BJ (cell line): Measurements from ENCODE around the gene TSKS. TPM values are rescaled to one million over a fixed set of nuclear protein-coding genes. Genes with fewer than 3 reads are reported as not detected.

ENCODE experiments used
- CTCF ChIA-PET: fragments of 350-600 bp; formaldehyde crosslinking; extraction: SDS; loops from one replicate; lab custom pipeline; 2021; ENCODE audit warnings: antibody characterized with exemption, inconsistent platforms; lab: Yijun Ruan, JAX
- POLR2A ChIA-PET: fragments of 300-600 bp; sonication (Branson Sonifier 250); formaldehyde crosslinking; extraction: SDS; loops from one replicate; lab custom pipeline; 2021; ENCODE audit warnings: antibody characterized with exemption; lab: Charles Lee
- DNase-seq: peaks from one replicate; pipeline ENCODE4 v3.0.0-alpha.2; 2011; ENCODE audit warnings: low read depth
- H3K27me3 ChIP-seq: 2 replicates; pipeline ENCODE4 v1.6.0; 2011; ENCODE audit warnings: low read length; ENCODE audit not compliant: control insufficient read depth, insufficient read depth
- H3K36me3 ChIP-seq: 2 replicates; pipeline ENCODE4 v1.5.1; 2011; ENCODE audit warnings: low read length; ENCODE audit not compliant: control insufficient read depth, insufficient read depth
- H3K4me3 ChIP-seq: 2 replicates; pipeline ENCODE4 v1.5.1; 2011; ENCODE audit warnings: low read depth, mild to moderate bottlenecking, control low read depth, low read length
- polyA plus RNA-seq: library from polyadenylated mRNA; depleted of rRNA; stranded (reverse); fragments of >200 nt; gene quantifications from 2 replicates; pipeline ENCODE4 v1.2.3, GENCODE V29; 2011
- TF ChIP-seq, protein P1 (sequence below): IDR thresholded peaks from 2 replicates; pipeline ENCODE4 v1.5.1; 2011; ENCODE audit warnings: low read depth, mild to moderate bottlenecking, control low read depth, inconsistent platforms, low read length, moderate library complexity; ENCODE audit not compliant: insufficient read depth

Gene TSKS
- polyA plus RNA-seq, 1 experiment, result 0.15 TPM

DNA sequence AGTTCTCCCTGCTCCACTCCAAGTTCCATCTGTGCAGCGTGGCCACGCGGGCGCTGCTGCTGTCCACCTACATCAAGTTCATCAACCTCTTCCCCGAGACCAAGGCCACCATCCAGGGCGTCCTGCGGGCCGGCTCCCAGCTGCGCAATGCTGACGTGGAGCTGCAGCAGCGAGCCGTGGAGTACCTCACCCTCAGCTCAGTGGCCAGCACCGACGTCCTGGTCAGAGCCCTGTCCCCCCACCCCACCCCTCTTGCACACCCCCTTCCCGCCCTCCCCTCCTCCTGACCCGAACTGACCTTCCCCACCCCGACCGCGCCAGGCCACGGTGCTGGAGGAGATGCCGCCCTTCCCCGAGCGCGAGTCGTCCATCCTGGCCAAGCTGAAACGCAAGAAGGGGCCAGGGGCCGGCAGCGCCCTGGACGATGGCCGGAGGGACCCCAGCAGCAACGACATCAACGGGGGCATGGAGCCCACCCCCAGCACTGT, 38.3 kb upstream of the TSKS start:
- peaks cover 51% of the 10 kb centered on the region for H3K36me3 ChIP-seq
- DNase-seq, result no peak
- CTCF ChIA-PET, result no interaction called here
- H3K4me3 ChIP-seq, result peak overlapping the region; percentile 46
- TF ChIP-seq, protein P1, sequence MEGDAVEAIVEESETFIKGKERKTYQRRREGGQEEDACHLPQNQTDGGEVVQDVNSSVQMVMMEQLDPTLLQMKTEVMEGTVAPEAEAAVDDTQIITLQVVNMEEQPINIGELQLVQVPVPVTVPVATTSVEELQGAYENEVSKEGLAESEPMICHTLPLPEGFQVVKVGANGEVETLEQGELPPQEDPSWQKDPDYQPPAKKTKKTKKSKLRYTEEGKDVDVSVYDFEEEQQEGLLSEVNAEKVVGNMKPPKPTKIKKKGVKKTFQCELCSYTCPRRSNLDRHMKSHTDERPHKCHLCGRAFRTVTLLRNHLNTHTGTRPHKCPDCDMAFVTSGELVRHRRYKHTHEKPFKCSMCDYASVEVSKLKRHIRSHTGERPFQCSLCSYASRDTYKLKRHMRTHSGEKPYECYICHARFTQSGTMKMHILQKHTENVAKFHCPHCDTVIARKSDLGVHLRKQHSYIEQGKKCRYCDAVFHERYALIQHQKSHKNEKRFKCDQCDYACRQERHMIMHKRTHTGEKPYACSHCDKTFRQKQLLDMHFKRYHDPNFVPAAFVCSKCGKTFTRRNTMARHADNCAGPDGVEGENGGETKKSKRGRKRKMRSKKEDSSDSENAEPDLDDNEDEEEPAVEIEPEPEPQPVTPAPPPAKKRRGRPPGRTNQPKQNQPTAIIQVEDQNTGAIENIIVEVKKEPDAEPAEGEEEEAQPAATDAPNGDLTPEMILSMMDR, result no peak
- no peaks in the 10 kb centered on the region for H3K27me3 ChIP-seq
- POLR2A ChIA-PET, result no interaction called here

DNA sequence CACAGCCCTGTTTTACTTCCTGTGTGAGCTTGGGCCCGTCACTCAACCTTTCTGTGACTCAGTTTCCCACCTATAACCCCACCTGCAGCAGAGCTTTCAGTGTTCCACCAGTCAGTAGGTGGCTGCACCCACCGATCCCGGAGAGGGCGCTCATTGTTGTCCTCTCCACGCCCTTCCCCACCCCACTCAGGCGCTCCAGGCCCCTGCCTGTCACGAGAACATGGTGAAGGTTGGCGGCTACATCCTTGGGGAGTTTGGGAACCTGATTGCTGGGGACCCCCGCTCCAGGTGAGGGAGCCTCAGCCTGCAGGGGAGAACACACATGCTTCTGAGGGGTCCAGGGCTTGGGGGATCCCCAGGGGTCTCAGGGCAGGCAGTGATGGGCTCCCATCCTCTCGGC, 37.7 kb upstream of the TSKS start:
- Histone ChIP-seq H3K36me3 (peaks cover 53% of the 10 kb centered on the region), H3K4me3 (no peak overlapping the region), H3K27me3 (no peaks in the 10 kb centered on the region)
- ChIA-PET POLR2A (no interaction called here), CTCF (no interaction called here)
- TF ChIP-seq, protein P1, result no peak
- DNase-seq, result no peak

DNA sequence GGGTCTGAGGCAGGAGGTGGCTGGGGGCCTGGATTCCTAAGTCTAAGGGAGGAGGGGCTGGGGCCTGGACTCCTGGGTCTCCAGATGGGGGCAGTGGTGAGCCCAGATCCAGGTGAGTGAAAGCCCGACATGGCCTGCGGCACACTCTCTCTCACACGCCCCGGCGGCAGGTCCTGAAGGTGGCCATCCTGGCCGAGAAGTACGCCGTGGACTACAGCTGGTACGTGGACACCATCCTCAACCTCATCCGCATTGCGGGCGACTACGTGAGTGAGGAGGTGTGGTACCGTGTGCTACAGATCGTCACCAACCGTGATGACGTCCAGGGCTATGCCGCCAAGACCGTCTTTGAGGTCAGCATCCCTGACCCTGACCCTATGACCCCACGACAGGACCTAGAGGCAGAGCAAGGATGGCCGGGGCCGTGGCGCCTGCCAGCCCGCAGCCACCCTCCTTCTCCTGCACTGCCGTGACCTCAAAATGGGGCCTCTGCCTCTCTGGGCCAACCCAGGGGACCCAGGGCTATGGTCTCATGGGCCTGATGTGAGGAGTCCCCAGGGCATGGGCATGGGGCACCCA, 36.8 kb upstream of the TSKS start:
- DNase-seq, result no peak
- H3K4me3 ChIP-seq, result no peak overlapping the region
- POLR2A ChIA-PET, result no interaction called here
- CTCF ChIA-PET, result no interaction called here
- H3K27me3 ChIP-seq, result no peaks in the 10 kb centered on the region
- TF ChIP-seq, protein P1, result peak; percentile 27; the same call in 1 of the 2 replicates
- H3K36me3 ChIP-seq, result peaks cover 61% of the 10 kb centered on the region

DNA sequence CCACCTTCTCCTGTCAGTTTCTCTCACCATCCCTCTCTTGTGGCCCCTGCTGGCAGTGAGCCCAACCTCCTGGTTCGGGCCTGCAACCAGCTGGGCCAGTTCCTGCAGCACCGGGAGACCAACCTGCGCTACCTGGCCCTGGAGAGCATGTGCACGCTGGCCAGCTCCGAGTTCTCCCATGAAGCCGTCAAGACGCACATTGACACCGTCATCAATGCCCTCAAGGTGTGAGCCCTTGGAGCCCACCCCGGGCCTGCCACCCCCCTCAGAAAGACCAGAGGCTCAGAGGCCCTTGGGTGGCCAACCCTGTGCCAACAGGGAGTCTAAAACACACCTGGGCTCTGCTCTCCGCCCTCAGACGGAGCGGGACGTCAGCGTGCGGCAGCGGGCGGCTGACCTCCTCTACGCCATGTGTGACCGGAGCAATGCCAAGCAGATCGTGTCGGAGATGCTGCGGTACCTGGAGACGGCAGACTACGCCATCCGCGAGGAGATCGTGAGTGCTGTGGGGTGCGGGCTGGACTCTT, 36.2 kb upstream of the TSKS start:
- no peak for DNase-seq
- TF ChIP-seq, protein P1, result no peak
- no peak overlapping the region for H3K4me3 ChIP-seq
- H3K27me3 ChIP-seq, result no peaks in the 10 kb centered on the region
- ChIA-PET CTCF (interaction anchor here (0.6 kb wide), 1 partner anchor 33 kb away, joined by 4 read pairs; no protein-coding TSS in a partner anchor), POLR2A (no interaction called here)
- H3K36me3 ChIP-seq, result peaks cover 62% of the 10 kb centered on the region

DNA sequence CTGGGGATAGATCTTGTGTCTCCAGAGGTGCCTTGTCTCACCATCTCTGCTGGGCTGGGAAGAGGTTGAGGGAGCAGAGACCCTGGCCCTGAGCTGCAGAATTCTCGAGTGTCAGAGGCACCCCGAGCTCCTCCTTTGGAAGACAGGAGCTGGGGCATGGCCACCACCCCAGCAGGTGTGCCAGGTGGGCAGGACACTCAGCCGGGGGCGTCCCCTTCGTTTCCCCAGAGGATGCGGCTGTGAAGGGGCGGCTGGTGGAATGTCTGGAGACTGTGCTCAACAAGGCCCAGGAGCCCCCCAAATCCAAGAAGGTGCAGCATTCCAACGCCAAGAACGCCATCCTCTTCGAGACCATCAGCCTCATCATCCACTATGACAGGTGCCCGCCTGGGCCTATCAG, 35.5 kb upstream of the TSKS start:
- CTCF ChIA-PET, result interaction anchor here (0.6 to 1.3 kb wide), 3 partner anchors 32 to 127 kb away, joined by 3 to 4 read pairs (median 3); no protein-coding TSS in a partner anchor

More for the DNA sequence above, 35.5 kb upstream of the TSKS start:
- peaks cover 64% of the 10 kb centered on the region for H3K36me3 ChIP-seq
- H3K4me3 ChIP-seq, result no peak overlapping the region
- no peaks in the 10 kb centered on the region for H3K27me3 ChIP-seq
- DNase-seq, result no peak
- POLR2A ChIA-PET, result no interaction called here
- TF ChIP-seq, protein P1, result no peak
